HepG2 (cell line): ENCODE data around the gene TET2. TPM values are rescaled to one million over a fixed set of nuclear protein-coding genes. Genes with fewer than 3 reads are reported as not detected.
A peak's percentile ranks its signal among the peaks of the same experiment; 100 is the strongest.

Experiments used
- ATAC-seq: fragments of 200-7000 bp; cut with Tn5 transposase; 3 replicates; pipeline ENCODE4 v1.9.1; 2020; ENCODE audit warnings: mild to moderate bottlenecking, moderate library complexity
- BruUV-seq: library from RNA; stranded (reverse); fragments of 400-500 nt; replicated peaks from 2 replicates; lab custom pipeline; 2021; lab: Mats Ljungman, UMichigan
- CTCF ChIA-PET: fragments of 300-600 bp; formaldehyde crosslinking; extraction: SDS; loops from one replicate; lab custom pipeline; 2021; ENCODE audit warnings: low total read pairs, inconsistent platforms, low intra/inter-chr PET ratio; lab: Yijun Ruan, JAX
- POLR2A ChIA-PET: fragments of 350-600 bp; sonication (Branson Sonifier 250); formaldehyde crosslinking; loops from one replicate; lab custom pipeline; 2020; ENCODE audit warnings: antibody characterized with exemption, inconsistent platforms; lab: Yijun Ruan, JAX
- DNase-seq: peaks from one replicate; pipeline ENCODE4 v3.0.0-alpha.2; 2015; ENCODE audit warnings: low spot score
- FAIRE-seq: peaks from 3 replicates; lab custom pipeline; 2011; peaks lifted over from hg19 to GRCh38; lab: Jason Lieb, UNC
- H2AFZ ChIP-seq: one replicate; pipeline ENCODE4 v1.6.1; 2011; ENCODE audit warnings: low read length, inconsistent platforms
- H3K27ac ChIP-seq: fragments of 300-600 bp; 3 replicates; pipeline ENCODE4 v1.8.0; 2011; ENCODE audit warnings: mixed run types, mild to moderate bottlenecking, mixed read lengths, low read length, inconsistent platforms; ENCODE audit not compliant: insufficient read depth; ENCODE audit errors: extremely low read length
- H3K27me3 ChIP-seq, 2 experiments: fragments of 200-600 bp in 1 of 2; 2 replicates in 1 of 2; 3 replicates in 1 of 2; pipeline versions ENCODE4 v1.6.0 to v1.8.0; 2011; ENCODE audit warnings: low read length in 2 of 2, mild to moderate bottlenecking in 2 of 2, moderate library complexity in 2 of 2, inconsistent platforms in 1 of 2; ENCODE audit not compliant: insufficient read depth in 2 of 2, control insufficient read depth in 1 of 2
- H3K36me3 ChIP-seq, 2 experiments: fragments of 200-600 bp in 1 of 2; replicated peaks in 1 of 2; 2 replicates in 1 of 2; 3 replicates in 1 of 2; pipeline versions ENCODE4 v1.5.1 to v1.8.0; 2011; ENCODE audit warnings: low read length in 2 of 2, inconsistent platforms in 1 of 2; ENCODE audit not compliant: insufficient read depth in 2 of 2, control insufficient read depth in 1 of 2
- H3K4me1 ChIP-seq: 2 replicates; pipeline ENCODE4 v1.5.1; 2012; ENCODE audit warnings: low read length, inconsistent platforms; ENCODE audit not compliant: insufficient read depth
- H3K4me2 ChIP-seq: 2 replicates; pipeline ENCODE4 v1.6.0; 2011; ENCODE audit warnings: low read depth, low read length, inconsistent platforms
- H3K4me3 ChIP-seq, 3 experiments: fragments of 200-600 bp in 1 of 3; sonication (generic), shearing (Covaris generic) in 1 of 3; replicated peaks in 1 of 3; 2 replicates each; pipeline ENCODE4 v1.5.1; 2011 to 2016; ENCODE audit warnings: low read length in 3 of 3, inconsistent platforms in 2 of 3, low read depth in 2 of 3, mild to moderate bottlenecking in 2 of 3, control low read depth in 1 of 3, mixed read lengths in 1 of 3; ENCODE audit not compliant: insufficient read depth in 1 of 3
- H3K79me2 ChIP-seq: one replicate; pipeline ENCODE4 v1.6.1; 2011; ENCODE audit warnings: low read length, inconsistent platforms; ENCODE audit not compliant: insufficient read depth
- H3K9ac ChIP-seq: 2 replicates; pipeline ENCODE4 v1.6.0; 2011; ENCODE audit warnings: mild to moderate bottlenecking, low read depth, low read length, inconsistent platforms; ENCODE audit not compliant: insufficient read depth
- H3K9me3 ChIP-seq: 2 replicates; pipeline ENCODE4 v1.5.1; 2012; ENCODE audit warnings: mild to moderate bottlenecking, low read length
- H4K20me1 ChIP-seq: 2 replicates; pipeline ENCODE4 v1.6.0; 2011; ENCODE audit warnings: inconsistent platforms, mild to moderate bottlenecking, low read length, moderate library complexity; ENCODE audit not compliant: insufficient read depth
- EP300 ChIP-seq, 3 experiments: sonication (generic) in 1 of 3; formaldehyde crosslinking in 1 of 3; IDR thresholded peaks; 2 replicates each; pipeline versions ENCODE4 v1.5.1 to v1.6.1; 2011 to 2020; ENCODE audit warnings: low read depth in 2 of 3, low read length in 2 of 3, borderline replicate concordance in 1 of 3, improper control_type of control experiment in 1 of 3, mild to moderate bottlenecking in 1 of 3, missing genetic modification reagents in 1 of 3, moderate library complexity in 1 of 3
- GTF2F1 ChIP-seq: fragments of 150-350 bp; IDR thresholded peaks from 2 replicates; pipeline ENCODE4 v1.6.1; 2014; ENCODE audit warnings: low read length
- NCOR1 ChIP-seq: fragments of 200-600 bp; sonication (generic); IDR thresholded peaks from 2 replicates; pipeline ENCODE4 v1.7.0; 2017; ENCODE audit warnings: antibody characterized with exemption, low read length, borderline replicate concordance
- NR2C2 ChIP-seq: sonication (generic); formaldehyde crosslinking; IDR thresholded peaks from 2 replicates; pipeline ENCODE4 v1.4.0; 2020; ENCODE audit warnings: missing genetic modification reagents, mild to moderate bottlenecking, moderate library complexity, borderline replicate concordance
- NR2F2 ChIP-seq: IDR thresholded peaks from 2 replicates; pipeline ENCODE4 v1.6.1; 2012; ENCODE audit warnings: low read depth, inconsistent platforms, borderline replicate concordance
- PAWR ChIP-seq: sonication (generic); formaldehyde crosslinking; IDR thresholded peaks from 2 replicates; pipeline ENCODE4 v1.4.0; 2020; ENCODE audit warnings: missing genetic modification reagents, mild to moderate bottlenecking, borderline replicate concordance
- PITX1 ChIP-seq: sonication (generic); formaldehyde crosslinking; IDR thresholded peaks from 2 replicates; pipeline ENCODE4 v1.5.1; 2020; ENCODE audit warnings: mild to moderate bottlenecking, missing genetic modification reagents
- POGZ ChIP-seq: sonication (generic); formaldehyde crosslinking; IDR thresholded peaks from 2 replicates; pipeline ENCODE4 v1.4.0; 2020; ENCODE audit warnings: mild to moderate bottlenecking, missing genetic modification reagents
- SAFB2 ChIP-seq: sonication (generic); formaldehyde crosslinking; IDR thresholded peaks from 2 replicates; pipeline ENCODE4 v1.5.1; 2020; ENCODE audit warnings: missing genetic modification reagents, low read depth, mild to moderate bottlenecking, borderline replicate concordance
- ZBTB1 ChIP-seq: sonication (generic); formaldehyde crosslinking; IDR thresholded peaks from 2 replicates; pipeline ENCODE4 v1.4.0; 2020; ENCODE audit warnings: missing genetic modification reagents, borderline replicate concordance
- ZNF20 ChIP-seq: sonication (generic); formaldehyde crosslinking; IDR thresholded peaks from 2 replicates; pipeline ENCODE4 v1.4.0; 2020; ENCODE audit warnings: mild to moderate bottlenecking, moderate library complexity, missing genetic modification reagents
- ZNF572 ChIP-seq: sonication (generic); formaldehyde crosslinking; IDR thresholded peaks from 2 replicates; pipeline ENCODE4 v1.5.1; 2020; ENCODE audit warnings: mild to moderate bottlenecking, missing genetic modification reagents
- ZNF607 ChIP-seq: sonication (generic); formaldehyde crosslinking; IDR thresholded peaks from 2 replicates; pipeline ENCODE4 v1.5.1; 2020; ENCODE audit warnings: missing genetic modification reagents, mild to moderate bottlenecking, borderline replicate concordance
- WGBS: methylation state at CpG from one replicate; pipeline ENCODE4 v1.1.6; 2017; ENCODE audit warnings: low lambda C conversion rate; 5-methylcytosine and 5-hydroxymethylcytosine counted together
- in situ Hi-C: cut with HindIII; loops from 2 replicates; pipeline ENCODE4 v1.10.0; 2017; ENCODE audit warnings: low pct_unique_long_range_greater_than_20kb; ENCODE audit not compliant: extremely low pct_ligation_motif_present
- intact Hi-C: fragments of 100-400 bp; cut with micrococcal nuclease; formaldehyde crosslinking; loops from one replicate; pipeline ENCODE4 v1.10.0; 2022; ENCODE audit not compliant: unreplicated experiment
- polyA plus RNA-seq, 8 experiments: library from polyadenylated mRNA; depleted of rRNA in 3 of 8; stranded (reverse) in 7 of 8; unstranded in 1 of 8; fragments of >200 nt; fragmentation: Illumina TruSeq in 4 of 8; extraction: Trizol in 4 of 8; gene quantifications; 2 replicates each; pipeline versions ENCODE4 v1.2.1 to v1.2.3, GENCODE V29; 2011 to 2016; ENCODE audit warnings: low read depth in 4 of 8, missing spikeins in 1 of 8, mixed read lengths in 1 of 8; ENCODE audit not compliant: insufficient read depth in 1 of 8
- total RNA-seq, 5 experiments: library from RNA; depleted of rRNA; stranded (reverse); fragments of >200 nt; fragmentation: Illumina TruSeq; extraction: Trizol; gene quantifications; 2 replicates each; pipeline ENCODE4 v1.2.3, GENCODE V29; 2016; ENCODE audit warnings: low read depth in 1 of 5
- TF ChIP-seq, protein P1 (sequence below): IDR thresholded peaks from 2 replicates; pipeline ENCODE4 v1.6.1; 2012; ENCODE audit warnings: low read depth, low read length, improper control_type of control experiment
- TF ChIP-seq, protein P2 (sequence below): sonication (generic); formaldehyde crosslinking; IDR thresholded peaks from 2 replicates; pipeline ENCODE4 v1.5.0; 2020; ENCODE audit warnings: mild to moderate bottlenecking, missing genetic modification reagents

TET2 gene
- total and polyA plus RNA-seq, 2 of the 13 experiments (the other 11 are each of a cell fraction or from before 2014, with no cell fraction given), result 4.7 to 4.8 TPM

DNA sequence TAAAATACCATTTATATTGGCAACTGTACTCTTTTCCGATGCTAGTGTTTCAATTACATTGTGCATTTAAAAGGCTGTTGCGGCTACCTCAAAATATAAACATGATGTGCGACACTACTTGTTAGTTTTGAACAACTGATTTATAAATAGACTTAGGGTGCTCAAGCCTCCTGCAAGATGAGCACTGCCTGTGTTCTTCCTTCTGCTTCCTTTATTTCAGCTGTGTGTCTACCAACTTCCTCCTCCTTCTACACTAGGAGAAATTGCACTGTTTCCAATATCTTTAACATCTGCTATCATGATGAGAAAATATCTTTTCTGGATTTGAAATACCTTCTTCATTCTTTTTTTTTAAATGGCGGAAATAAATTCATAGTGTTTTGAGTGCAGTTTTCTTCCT lies 24.0 kb downstream of the TET2 start (continued):
- TF ChIP-seq ZNF572 (no peak), EP300 (IDR thresholded peaks at IDR 0.05; ENCODE audit: low read depth in 2 of 2, low read length in 2 of 2) (no peak), EP300 (CRISPR knock-in tag; IDR thresholded peaks at IDR 0.05; ENCODE audit: borderline replicate concordance) (no peak)

DNA sequence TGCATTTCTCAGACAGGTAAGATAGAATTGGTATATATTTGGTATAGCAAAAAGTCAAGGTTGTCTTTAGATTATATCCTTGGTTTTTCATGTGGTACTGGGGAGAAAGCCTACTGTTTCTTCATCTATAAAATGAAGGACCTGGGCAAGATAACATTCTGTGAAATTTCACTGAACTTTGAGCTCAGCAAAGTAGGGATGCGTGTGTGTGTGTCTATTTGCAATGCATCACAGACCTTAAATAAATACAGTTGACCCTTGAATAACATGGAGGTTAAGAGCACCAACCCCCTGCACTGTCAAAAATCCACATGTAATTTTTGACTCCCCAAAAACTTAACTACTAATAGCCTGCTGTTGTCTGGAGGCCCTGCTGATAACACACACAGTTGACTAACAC lies 25.2 kb downstream of the TET2 start:
- intact Hi-C loops, result no loop called here
- in situ Hi-C loops, result no loop called here
- TF ChIP-seq POGZ (CRISPR knock-in tag) (peak; percentile 40; the same call in 1 of the 2 replicates), NR2C2 (CRISPR knock-in tag) (peak; percentile 43; the same call in 1 of the 2 replicates), GTF2F1 (no peak), EP300 (IDR thresholded peaks at IDR 0.05; ENCODE audit: low read depth in 2 of 2, low read length in 2 of 2) (peak in 1 of 2 experiments; percentile 66; a peak in 3 of 4 replicates), EP300 (CRISPR knock-in tag; IDR thresholded peaks at IDR 0.05; ENCODE audit: borderline replicate concordance) (no peak), NR2F2 (peak; percentile 91), PAWR (CRISPR knock-in tag) (no peak), SAFB2 (CRISPR knock-in tag) (no peak), PITX1 (0 out of 2 replicates have a peak, but pooled peaks have one; percentile 18), ZNF607 (no peak), ZBTB1 (CRISPR knock-in tag) (no peak), NCOR1 (peak; percentile 23; the same call in 1 of the 2 replicates), ZNF20 (CRISPR knock-in tag) (no peak)
- TF ChIP-seq, protein P1, sequence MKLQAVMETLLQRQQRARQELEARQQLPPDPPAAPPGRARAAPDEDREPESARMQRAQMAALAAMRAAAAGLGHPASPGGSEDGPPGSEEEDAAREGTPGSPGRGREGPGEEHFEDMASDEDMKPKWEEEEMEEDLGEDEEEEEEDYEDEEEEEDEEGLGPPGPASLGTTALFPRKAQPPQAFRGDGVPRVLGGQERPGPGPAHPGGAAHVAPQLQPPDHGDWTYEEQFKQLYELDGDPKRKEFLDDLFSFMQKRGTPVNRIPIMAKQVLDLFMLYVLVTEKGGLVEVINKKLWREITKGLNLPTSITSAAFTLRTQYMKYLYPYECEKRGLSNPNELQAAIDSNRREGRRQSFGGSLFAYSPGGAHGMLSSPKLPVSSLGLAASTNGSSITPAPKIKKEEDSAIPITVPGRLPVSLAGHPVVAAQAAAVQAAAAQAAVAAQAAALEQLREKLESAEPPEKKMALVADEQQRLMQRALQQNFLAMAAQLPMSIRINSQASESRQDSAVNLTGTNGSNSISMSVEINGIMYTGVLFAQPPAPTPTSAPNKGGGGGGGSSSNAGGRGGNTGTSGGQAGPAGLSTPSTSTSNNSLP, result peak; percentile 54; the same call in 1 of the 2 replicates
- TF ChIP-seq, protein P2, sequence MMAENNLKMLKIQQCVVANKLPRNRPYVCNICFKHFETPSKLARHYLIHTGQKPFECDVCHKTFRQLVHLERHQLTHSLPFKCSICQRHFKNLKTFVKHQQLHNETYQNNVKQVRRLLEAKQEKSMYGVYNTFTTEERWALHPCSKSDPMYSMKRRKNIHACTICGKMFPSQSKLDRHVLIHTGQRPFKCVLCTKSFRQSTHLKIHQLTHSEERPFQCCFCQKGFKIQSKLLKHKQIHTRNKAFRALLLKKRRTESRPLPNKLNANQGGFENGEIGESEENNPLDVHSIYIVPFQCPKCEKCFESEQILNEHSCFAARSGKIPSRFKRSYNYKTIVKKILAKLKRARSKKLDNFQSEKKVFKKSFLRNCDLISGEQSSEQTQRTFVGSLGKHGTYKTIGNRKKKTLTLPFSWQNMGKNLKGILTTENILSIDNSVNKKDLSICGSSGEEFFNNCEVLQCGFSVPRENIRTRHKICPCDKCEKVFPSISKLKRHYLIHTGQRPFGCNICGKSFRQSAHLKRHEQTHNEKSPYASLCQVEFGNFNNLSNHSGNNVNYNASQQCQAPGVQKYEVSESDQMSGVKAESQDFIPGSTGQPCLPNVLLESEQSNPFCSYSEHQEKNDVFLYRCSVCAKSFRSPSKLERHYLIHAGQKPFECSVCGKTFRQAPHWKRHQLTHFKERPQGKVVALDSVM, result no peak

More for the DNA sequence above, 25.2 kb downstream of the TET2 start:
- Histone ChIP-seq H3K9ac (no peak overlapping the region), H3K4me2 (peak overlapping the region; percentile 30; the same call in 1 of the 2 replicates), H3K9me3 (no peaks in the 10 kb centered on the region), H4K20me1 (peaks cover 8% of the 10 kb centered on the region; the same call in 1 of the 2 replicates), H3K4me1 (peaks cover 52% of the 10 kb centered on the region), H2AFZ (no peak overlapping the region), H3K79me2 (peaks cover 8% of the 10 kb centered on the region), H3K36me3 (no peaks in the 10 kb centered on the region), H3K4me3 (peak overlapping the region in 1 of 3 experiments; percentile 9; a peak in 1 of 6 replicates), H3K27me3 (no peaks in the 10 kb centered on the region), H3K27ac (no peak overlapping the region)
- no TSS peak for BruUV-seq
- ATAC-seq (peak; percentile 85), DNase-seq (peak; percentile 72), FAIRE-seq (peak; percentile 66)
- ChIA-PET POLR2A (interaction anchor here (1.0 to 2.0 kb wide), 3 partner anchors 10 to 302 kb away, joined by 3 to 4 read pairs (median 4); partner anchors contain the start of gene PPA2), CTCF (no interaction called here)
- WGBS, result 0% methylated on average over 1 of the region's 1 CpG
